IMR-90 (cell line): ENCODE measurements around the gene LHPP. TPM values are rescaled to one million over a fixed set of nuclear protein-coding genes. Genes with fewer than 3 reads are reported as not detected.

Source experiments
- ATAC-seq: fragments of 200-7000 bp; cut with Tn5 transposase; 2 replicates; pipeline ENCODE4 v1.9.1; 2020; ENCODE audit warnings: low read depth, mild to moderate bottlenecking, moderate library complexity
- BruUV-seq: library from RNA; stranded (reverse); fragments of 400-500 nt; replicated peaks from 2 replicates; lab custom pipeline; 2021; lab: Mats Ljungman, UMichigan
- CTCF ChIA-PET: fragments of 300-600 bp; formaldehyde crosslinking; extraction: SDS; loops from one replicate; lab custom pipeline; 2021; ENCODE audit warnings: antibody characterized with exemption; lab: Yijun Ruan, JAX
- POLR2A ChIA-PET: fragments of 300-600 bp; sonication (Branson Sonifier 250); formaldehyde crosslinking; loops from one replicate; lab custom pipeline; 2022; ENCODE audit warnings: antibody characterized with exemption; ENCODE audit not compliant: unreplicated experiment; lab: Charles Lee
- DNase-seq: peaks from one replicate; pipeline ENCODE4 v3.0.0; 2013
- H2AFZ ChIP-seq: replicated peaks from 2 replicates; pipeline ENCODE3; 2013; ENCODE audit warnings: low read length, mild to moderate bottlenecking; ENCODE audit not compliant: poor library complexity
- H2AK5ac ChIP-seq: 2 replicates; pipeline ENCODE4 v1.6.1; 2013; ENCODE audit warnings: low read depth, low read length, inconsistent platforms
- H2AK9ac ChIP-seq: replicated peaks from 2 replicates; pipeline ENCODE3; 2013; ENCODE audit warnings: mild to moderate bottlenecking, low read depth, low read length, moderate library complexity; ENCODE audit not compliant: poor library complexity
- H2BK120ac ChIP-seq: 2 replicates; pipeline ENCODE4 v1.6.1; 2013; ENCODE audit warnings: low read depth, low read length, inconsistent platforms
- H2BK15ac ChIP-seq: 3 replicates; pipeline ENCODE4 v1.6.1; 2013; ENCODE audit warnings: low read depth, low read length, inconsistent platforms
- H2BK20ac ChIP-seq: 2 replicates; pipeline ENCODE4 v1.6.1; 2013; ENCODE audit warnings: low read depth, mild to moderate bottlenecking, inconsistent platforms, low read length, moderate library complexity
- H2BK5ac ChIP-seq: 2 replicates; pipeline ENCODE4 v1.6.1; 2013; ENCODE audit warnings: mild to moderate bottlenecking, low read depth, low read length, inconsistent platforms; ENCODE audit not compliant: poor library complexity, severe bottlenecking
- H3K14ac ChIP-seq: replicated peaks from 2 replicates; pipeline ENCODE4 v1.6.1; 2013; ENCODE audit warnings: low read depth, low read length, inconsistent platforms
- H3K18ac ChIP-seq: 2 replicates; pipeline ENCODE4 v1.6.1; 2013; ENCODE audit warnings: low read depth, low read length, control low read depth
- H3K23ac ChIP-seq: 2 replicates; pipeline ENCODE4 v1.6.1; 2013; ENCODE audit warnings: low read depth, low read length, inconsistent platforms
- H3K27ac ChIP-seq: 2 replicates; pipeline ENCODE4 v1.5.1; 2013; ENCODE audit warnings: mild to moderate bottlenecking, control low read depth, low read length; ENCODE audit not compliant: insufficient read depth
- H3K27me3 ChIP-seq: 2 replicates; pipeline ENCODE4 v1.6.1; 2013; ENCODE audit warnings: low read length; ENCODE audit not compliant: control insufficient read depth, insufficient read depth
- H3K36me3 ChIP-seq: 2 replicates; pipeline ENCODE4 v1.6.1; 2013; ENCODE audit warnings: low read length, mixed read lengths; ENCODE audit not compliant: control insufficient read depth, insufficient read depth
- H3K4ac ChIP-seq: 2 replicates; pipeline ENCODE4 v1.6.1; 2013; ENCODE audit warnings: low read depth, low read length, inconsistent platforms
- H3K4me1 ChIP-seq: 2 replicates; pipeline ENCODE4 v1.6.1; 2013; ENCODE audit warnings: low read length, mixed read lengths; ENCODE audit not compliant: control insufficient read depth, insufficient read depth
- H3K4me2 ChIP-seq: 2 replicates; pipeline ENCODE4 v1.6.1; 2013; ENCODE audit warnings: low read depth, mild to moderate bottlenecking, control low read depth, low read length, moderate library complexity
- H3K4me3 ChIP-seq: 2 replicates; pipeline ENCODE4 v1.5.1; 2013; ENCODE audit warnings: low read depth, mild to moderate bottlenecking, control low read depth, low read length, moderate library complexity; ENCODE audit not compliant: insufficient read depth
- H3K56ac ChIP-seq: 2 replicates; pipeline ENCODE4 v1.6.1; 2013; ENCODE audit warnings: low read length, inconsistent platforms; ENCODE audit not compliant: insufficient read depth; ENCODE audit errors: extremely low read depth
- H3K79me1 ChIP-seq, 2 experiments: 2 replicates each; pipeline ENCODE4 v1.6.1; 2013; ENCODE audit warnings: low read length in 2 of 2, inconsistent platforms in 1 of 2, low read depth in 1 of 2
- H3K9ac ChIP-seq: 2 replicates; pipeline ENCODE4 v1.6.1; 2013; ENCODE audit warnings: low read depth, low read length, control low read depth
- H3K9me1 ChIP-seq: 2 replicates; pipeline ENCODE4 v1.6.1; 2013; ENCODE audit warnings: low read length, inconsistent platforms; ENCODE audit not compliant: insufficient read depth
- H3K9me3 ChIP-seq: 2 replicates; pipeline ENCODE4 v1.6.1; 2013; ENCODE audit warnings: low read length; ENCODE audit not compliant: control insufficient read depth, insufficient read depth
- H4K20me1 ChIP-seq: 2 replicates; pipeline ENCODE4 v1.6.1; 2013; ENCODE audit warnings: low read length, inconsistent platforms; ENCODE audit not compliant: insufficient read depth
- H4K5ac ChIP-seq: 2 replicates; pipeline ENCODE4 v1.6.1; 2013; ENCODE audit warnings: mild to moderate bottlenecking, low read depth, low read length, control low read depth
- H4K8ac ChIP-seq, 2 experiments: 2 replicates each; pipeline ENCODE4 v1.6.1; 2013; ENCODE audit warnings: low read depth in 2 of 2, low read length in 2 of 2, control low read depth in 1 of 2, inconsistent platforms in 1 of 2
- H4K91ac ChIP-seq: 2 replicates; pipeline ENCODE4 v1.6.1; 2013; ENCODE audit warnings: low read depth, low read length, inconsistent platforms; ENCODE audit not compliant: insufficient read depth
- FOS ChIP-seq: fragments of 150-350 bp; IDR thresholded peaks from 2 replicates; pipeline ENCODE4 v1.6.1; 2016; ENCODE audit warnings: low read depth, low read length
- RCOR1 ChIP-seq: IDR thresholded peaks from 2 replicates; pipeline ENCODE4 v1.6.1; 2012; ENCODE audit warnings: mild to moderate bottlenecking, low read length, improper control_type of control experiment; ENCODE audit not compliant: insufficient replicate concordance
- RFX5 ChIP-seq: IDR thresholded peaks from 2 replicates; pipeline ENCODE4 v1.8.0; 2012; ENCODE audit warnings: low read depth, mild to moderate bottlenecking, low read length, moderate library complexity
- SMC3 ChIP-seq: fragments of 150-350 bp; IDR thresholded peaks from 2 replicates; pipeline ENCODE4 v1.6.1; 2016; ENCODE audit warnings: low read depth, mild to moderate bottlenecking, antibody characterized with exemption, low read length, moderate library complexity
- USF2 ChIP-seq: fragments of 150-350 bp; IDR thresholded peaks from 2 replicates; pipeline ENCODE4 v1.6.1; 2017; ENCODE audit warnings: mild to moderate bottlenecking, antibody characterized with exemption, low read length, low read depth
- WGBS, 2 experiments: methylation state at CpG; one replicate each; pipeline versions ENCODE4 v1.1.5 to v1.1.7; 2013; ENCODE audit warnings: missing lambda C conversion rate in 2 of 2; ENCODE audit not compliant: insufficient read length in 1 of 2; ENCODE audit errors: extremely low coverage in 2 of 2; 5-methylcytosine and 5-hydroxymethylcytosine counted together
- dilution Hi-C: fragments of 300-500 bp; cut with HindIII; formaldehyde crosslinking; loops from one replicate; pipeline ENCODE4 v1.14.3; 2018; ENCODE audit warnings: low sequenced_read_pairs; ENCODE audit not compliant: unreplicated experiment
- in situ Hi-C: fragments of 300-500 bp; cut with MboI; formaldehyde crosslinking; loops from 3 replicates; pipeline ENCODE4 v1.14.3; 2019; ENCODE audit warnings: low sequenced_read_pairs, inconsistent platforms, mixed read lengths
- intact Hi-C: fragments of 100-400 bp; cut with micrococcal nuclease; formaldehyde crosslinking; loops from 2 replicates; pipeline ENCODE4 v1.10.0; 2022
- polyA plus RNA-seq, 3 experiments: library from polyadenylated mRNA; depleted of rRNA; stranded (reverse); fragments of >200 nt; gene quantifications; 2 replicates each; pipeline ENCODE4 v1.2.3, GENCODE V29; 2012; ENCODE audit warnings: low replicate concordance in 1 of 3
- total RNA-seq: library from RNA; depleted of rRNA; stranded (reverse); fragments of >200 nt; gene quantifications from 2 replicates; pipeline ENCODE4 v1.2.3, GENCODE V29; 2012
- TF ChIP-seq, protein P1 (sequence below): conservative IDR thresholded peaks from 2 replicates; pipeline ENCODE4 v1.5.1; 2012; ENCODE audit warnings: mild to moderate bottlenecking, low read depth, low read length, improper control_type of control experiment

Gene LHPP
- total and polyA plus RNA-seq, 2 of the 4 experiments (the other 2 are of a cell fraction), result 2.7 to 8.3 TPM

- Histone ChIP-seq H3K4me3 (no peak overlapping the region), H3K9me1 (no peaks in the 10 kb centered on the region), H4K8ac (no peak overlapping the region), H3K23ac (no peak overlapping the region), H2BK20ac (no peak overlapping the region), H3K4me1 (no peaks in the 10 kb centered on the region), H4K5ac (no peak overlapping the region), H2AK5ac (no peak overlapping the region), H3K36me3 (no peaks in the 10 kb centered on the region), H3K27me3 (peaks cover 57% of the 10 kb centered on the region), H3K56ac (no peak overlapping the region), H3K79me1 (no peaks in the 10 kb centered on the region), H3K4me2 (no peak overlapping the region), H3K27ac (no peak overlapping the region), H4K91ac (no peak overlapping the region), H3K14ac (no peak overlapping the region), H2AK9ac (no peak overlapping the region), H2BK15ac (no peak overlapping the region), H2BK120ac (no peak overlapping the region), H3K18ac (no peak overlapping the region), H4K20me1 (no peaks in the 10 kb centered on the region), H3K4ac (no peak overlapping the region), H3K9ac (no peak overlapping the region), H3K9me3 (no peaks in the 10 kb centered on the region), H2AFZ (no peak overlapping the region), H2BK5ac (no peak overlapping the region)
- CTCF ChIA-PET, result no interaction called here
- WGBS, 2 experiments, result no CpG with 5 or more reads among the region's 7 CpGs
- TF ChIP-seq SMC3 (no peak), RFX5 (no peak), FOS (no peak), USF2 (no peak), RCOR1 (no peak)
- TF ChIP-seq, protein P1, sequence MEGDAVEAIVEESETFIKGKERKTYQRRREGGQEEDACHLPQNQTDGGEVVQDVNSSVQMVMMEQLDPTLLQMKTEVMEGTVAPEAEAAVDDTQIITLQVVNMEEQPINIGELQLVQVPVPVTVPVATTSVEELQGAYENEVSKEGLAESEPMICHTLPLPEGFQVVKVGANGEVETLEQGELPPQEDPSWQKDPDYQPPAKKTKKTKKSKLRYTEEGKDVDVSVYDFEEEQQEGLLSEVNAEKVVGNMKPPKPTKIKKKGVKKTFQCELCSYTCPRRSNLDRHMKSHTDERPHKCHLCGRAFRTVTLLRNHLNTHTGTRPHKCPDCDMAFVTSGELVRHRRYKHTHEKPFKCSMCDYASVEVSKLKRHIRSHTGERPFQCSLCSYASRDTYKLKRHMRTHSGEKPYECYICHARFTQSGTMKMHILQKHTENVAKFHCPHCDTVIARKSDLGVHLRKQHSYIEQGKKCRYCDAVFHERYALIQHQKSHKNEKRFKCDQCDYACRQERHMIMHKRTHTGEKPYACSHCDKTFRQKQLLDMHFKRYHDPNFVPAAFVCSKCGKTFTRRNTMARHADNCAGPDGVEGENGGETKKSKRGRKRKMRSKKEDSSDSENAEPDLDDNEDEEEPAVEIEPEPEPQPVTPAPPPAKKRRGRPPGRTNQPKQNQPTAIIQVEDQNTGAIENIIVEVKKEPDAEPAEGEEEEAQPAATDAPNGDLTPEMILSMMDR, result no peak
- DNase-seq (no peak), ATAC-seq (no peak)
- dilution Hi-C loops (no loop called here), intact Hi-C loops (no loop called here), in situ Hi-C loops (no loop called here)
- POLR2A ChIA-PET, result no interaction called here
- BruUV-seq, result no TSS peak
These were observed 6.2 kb upstream of the LHPP start for GRCh38 chr10:124455441-124455840.
